22Rv1 (cell line): Measurements from ENCODE around the gene ACOXL.

Experiments
- ZFX ChIP-seq: fragments of 450-650 bp; IDR thresholded peaks from 2 replicates; pipeline ENCODE4 v1.6.1; 2017; ENCODE audit warnings: antibody characterized with exemption, borderline replicate concordance
- TF ChIP-seq, protein P1 (sequence below): fragments of 450-650 bp; IDR thresholded peaks from 2 replicates; pipeline ENCODE4 v1.5.1; 2017; ENCODE audit warnings: mild to moderate bottlenecking

DNA sequence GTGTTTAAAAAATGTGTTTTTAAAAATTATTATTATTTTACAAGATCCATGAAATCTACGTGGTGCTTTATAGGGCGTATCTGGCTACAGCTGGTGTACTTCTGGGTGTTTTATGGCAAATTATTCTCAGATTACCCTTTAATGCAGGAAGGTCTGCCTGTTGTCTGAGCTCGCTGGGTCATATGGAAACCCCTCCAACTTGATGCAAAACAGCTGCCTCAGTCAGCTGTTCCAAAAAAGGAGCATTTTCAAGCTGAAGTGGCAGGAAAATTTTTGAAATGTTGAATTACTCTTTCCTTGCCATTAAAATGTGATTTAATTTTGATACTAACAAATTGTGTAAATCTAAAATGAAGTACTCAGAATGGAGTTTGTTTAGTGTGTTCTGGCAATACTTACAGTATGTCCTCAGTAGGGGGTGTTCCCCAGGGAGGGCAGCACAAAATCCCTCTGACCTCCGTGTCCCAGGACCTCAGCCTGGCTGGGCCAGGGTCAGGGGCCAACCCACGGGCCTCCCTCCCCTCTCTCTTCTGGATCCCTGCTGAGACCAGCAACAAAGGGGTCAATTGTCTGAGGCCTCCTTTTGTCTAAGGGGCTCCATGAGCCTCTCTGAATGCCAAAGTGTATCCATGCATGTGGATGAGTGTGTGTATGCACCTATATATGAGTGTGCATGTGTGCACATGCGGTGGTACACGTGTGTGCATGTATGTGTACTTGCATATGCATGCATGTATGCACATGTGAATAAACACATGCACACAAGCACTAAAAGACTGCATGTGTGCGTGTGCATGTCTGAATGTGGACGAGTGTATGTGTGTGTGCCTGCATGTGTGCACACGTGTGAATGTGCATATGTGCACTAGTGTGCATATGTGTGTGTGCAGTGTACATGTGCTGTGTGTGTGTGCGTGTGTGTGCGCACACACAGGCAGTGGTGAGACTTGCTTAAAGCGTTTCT is 105.4 kb downstream of the ACOXL start:
- TF ChIP-seq, protein P1, sequence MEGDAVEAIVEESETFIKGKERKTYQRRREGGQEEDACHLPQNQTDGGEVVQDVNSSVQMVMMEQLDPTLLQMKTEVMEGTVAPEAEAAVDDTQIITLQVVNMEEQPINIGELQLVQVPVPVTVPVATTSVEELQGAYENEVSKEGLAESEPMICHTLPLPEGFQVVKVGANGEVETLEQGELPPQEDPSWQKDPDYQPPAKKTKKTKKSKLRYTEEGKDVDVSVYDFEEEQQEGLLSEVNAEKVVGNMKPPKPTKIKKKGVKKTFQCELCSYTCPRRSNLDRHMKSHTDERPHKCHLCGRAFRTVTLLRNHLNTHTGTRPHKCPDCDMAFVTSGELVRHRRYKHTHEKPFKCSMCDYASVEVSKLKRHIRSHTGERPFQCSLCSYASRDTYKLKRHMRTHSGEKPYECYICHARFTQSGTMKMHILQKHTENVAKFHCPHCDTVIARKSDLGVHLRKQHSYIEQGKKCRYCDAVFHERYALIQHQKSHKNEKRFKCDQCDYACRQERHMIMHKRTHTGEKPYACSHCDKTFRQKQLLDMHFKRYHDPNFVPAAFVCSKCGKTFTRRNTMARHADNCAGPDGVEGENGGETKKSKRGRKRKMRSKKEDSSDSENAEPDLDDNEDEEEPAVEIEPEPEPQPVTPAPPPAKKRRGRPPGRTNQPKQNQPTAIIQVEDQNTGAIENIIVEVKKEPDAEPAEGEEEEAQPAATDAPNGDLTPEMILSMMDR, result no peak
- TF ChIP-seq ZFX, result no peak
